GM19238 (cell line): ENCODE measurements around the gene FBRS.
"Not testable (repeated sequence)": the region's sequence is repeated elsewhere in the genome, so short reads cannot be mapped to it uniquely, and the experiment has no call there.

Experiments used
- DNase-seq: peaks from one replicate; pipeline ENCODE4 v3.0.0; 2011; ENCODE audit warnings: low spot score; ENCODE audit not compliant: insufficient read length

The FBRS gene

GRCh38 chr16:30657866-30658730, at the start of gene FBRS:
Gene FBRS, plus strand, starts transcription at chr16:30658431. Its CDS starts 1,088 bp downstream, at chr16:30659519.
- peak; percentile 94 for DNase-seq

GRCh38 chr16:30609002-30609925, 49.0 kb upstream of the FBRS start:
- peak; percentile 43 for DNase-seq

- peak; percentile 90 for DNase-seq
Observed at GRCh38 chr16:30609926-30610839, 48.0 kb upstream of the FBRS start, which contains the start of gene ZNF689. Gene ZNF689, minus strand, starts transcription at chr16:30610389. Its CDS starts 348 bp downstream, at chr16:30610041.

- DNase-seq = no peak
Observed at GRCh38 chr16:30615358-30616091, 42.7 kb upstream of the FBRS start.

- DNase-seq = no peak
Observed at GRCh38 chr16:30619202-30619601, 39.0 kb upstream of the FBRS start.

GRCh38 chr16:30619638-30620037, 38.6 kb upstream of the FBRS start:
- DNase-seq = no peak

- DNase-seq = no peak
Observed at GRCh38 chr16:30620169-30620568, 38.1 kb upstream of the FBRS start.

- DNase-seq = no peak
Observed at GRCh38 chr16:30621765-30622164, 36.5 kb upstream of the FBRS start.

GRCh38 chr16:30622455-30623032, 35.7 kb upstream of the FBRS start:
- no peak for DNase-seq

- DNase-seq = no peak
Observed at GRCh38 chr16:30623536-30624283, 34.5 kb upstream of the FBRS start.

- no peak for DNase-seq
Observed at GRCh38 chr16:30626236-30626635, 32.0 kb upstream of the FBRS start.

GRCh38 chr16:30628628-30629540, 29.3 kb upstream of the FBRS start:
- peak; percentile 55 for DNase-seq

GRCh38 chr16:30632454-30632853, 25.8 kb upstream of the FBRS start:
- DNase-seq = not testable (repeated sequence)

GRCh38 chr16:30633526-30633925, 24.7 kb upstream of the FBRS start:
- no peak for DNase-seq

GRCh38 chr16:30636599-30636998, 21.6 kb upstream of the FBRS start:
- no peak for DNase-seq

- not testable (repeated sequence) for DNase-seq
Observed at GRCh38 chr16:30637139-30637538, 21.1 kb upstream of the FBRS start.

GRCh38 chr16:30637944-30638343, 20.3 kb upstream of the FBRS start:
- DNase-seq = no peak

GRCh38 chr16:30641378-30641982, 16.8 kb upstream of the FBRS start:
- DNase-seq = no peak
